Measurements from ENCODE around the gene DRAM1.
"Not testable (repeated sequence)": the region's sequence is repeated elsewhere in the genome, so short reads cannot be mapped to it uniquely, and the experiment has no call there.

DRAM1 gene

GRCh38 chr12:101859664-101860607 lies 17.4 kb upstream of the DRAM1 start:
- DNase-seq = no peak

GRCh38 chr12:101861688-101862087 lies 15.7 kb upstream of the DRAM1 start:
- not testable (repeated sequence) for DNase-seq

- no peak for DNase-seq
Measured at GRCh38 chr12:101862245-101862644, 15.1 kb upstream of the DRAM1 start.

- DNase-seq = no peak
Measured at GRCh38 chr12:101863981-101864380, 13.4 kb upstream of the DRAM1 start.

GRCh38 chr12:101866615-101867373 lies 10.6 kb upstream of the DRAM1 start:
- no peak for DNase-seq

GRCh38 chr12:101867619-101868018 lies 9.8 kb upstream of the DRAM1 start:
- DNase-seq = not testable (repeated sequence)

GRCh38 chr12:101870925-101871324 lies 6.5 kb upstream of the DRAM1 start:
- no peak for DNase-seq

- no peak for DNase-seq
Measured at GRCh38 chr12:101875162-101875561, 2.2 kb upstream of the DRAM1 start.

- DNase-seq = peak; percentile 28
Measured at GRCh38 chr12:101876322-101876860, 989 bp upstream of the DRAM1 start.

GRCh38 chr12:101877806-101878242 lies 444 bp downstream of the DRAM1 start:
- peak; percentile 53 for DNase-seq

GRCh38 chr12:101878243-101878821 lies 952 bp downstream of the DRAM1 start:
- DNase-seq = peak; percentile 29

GRCh38 chr12:101880769-101881168 lies 3.4 kb downstream of the DRAM1 start:
- no peak for DNase-seq

GRCh38 chr12:101881228-101881627 lies 3.8 kb downstream of the DRAM1 start:
- DNase-seq = no peak

GRCh38 chr12:101884174-101884573 lies 6.8 kb downstream of the DRAM1 start:
- no peak for DNase-seq

- DNase-seq = not testable (repeated sequence)
Measured at GRCh38 chr12:101884781-101885340, 7.5 kb downstream of the DRAM1 start.

- no peak for DNase-seq
Measured at GRCh38 chr12:101885912-101886561, 8.7 kb downstream of the DRAM1 start.

- DNase-seq = no peak
Measured at GRCh38 chr12:101889211-101889752, 11.9 kb downstream of the DRAM1 start.

- DNase-seq = no peak
Measured at GRCh38 chr12:101891462-101891971, 14.1 kb downstream of the DRAM1 start.

- DNase-seq = no peak
Measured at GRCh38 chr12:101892794-101893193, 15.4 kb downstream of the DRAM1 start.

GRCh38 chr12:101901777-101902176 lies 24.4 kb downstream of the DRAM1 start:
- no peak for DNase-seq

- DNase-seq = no peak
Measured at GRCh38 chr12:101902641-101903040, 25.3 kb downstream of the DRAM1 start.

- no peak for DNase-seq
Measured at GRCh38 chr12:101906226-101906625, 28.8 kb downstream of the DRAM1 start.

All from retina (tissue), 1 donor.